ENCODE measurements around the gene CMTM5.

Gene CMTM5, protein sequence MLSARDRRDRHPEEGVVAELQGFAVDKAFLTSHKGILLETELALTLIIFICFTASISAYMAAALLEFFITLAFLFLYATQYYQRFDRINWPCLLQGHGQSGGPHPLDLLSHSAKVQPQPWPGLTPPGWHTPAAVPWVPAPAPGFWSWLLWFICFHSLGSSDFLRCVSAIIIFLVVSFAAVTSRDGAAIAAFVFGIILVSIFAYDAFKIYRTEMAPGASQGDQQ

DNA sequence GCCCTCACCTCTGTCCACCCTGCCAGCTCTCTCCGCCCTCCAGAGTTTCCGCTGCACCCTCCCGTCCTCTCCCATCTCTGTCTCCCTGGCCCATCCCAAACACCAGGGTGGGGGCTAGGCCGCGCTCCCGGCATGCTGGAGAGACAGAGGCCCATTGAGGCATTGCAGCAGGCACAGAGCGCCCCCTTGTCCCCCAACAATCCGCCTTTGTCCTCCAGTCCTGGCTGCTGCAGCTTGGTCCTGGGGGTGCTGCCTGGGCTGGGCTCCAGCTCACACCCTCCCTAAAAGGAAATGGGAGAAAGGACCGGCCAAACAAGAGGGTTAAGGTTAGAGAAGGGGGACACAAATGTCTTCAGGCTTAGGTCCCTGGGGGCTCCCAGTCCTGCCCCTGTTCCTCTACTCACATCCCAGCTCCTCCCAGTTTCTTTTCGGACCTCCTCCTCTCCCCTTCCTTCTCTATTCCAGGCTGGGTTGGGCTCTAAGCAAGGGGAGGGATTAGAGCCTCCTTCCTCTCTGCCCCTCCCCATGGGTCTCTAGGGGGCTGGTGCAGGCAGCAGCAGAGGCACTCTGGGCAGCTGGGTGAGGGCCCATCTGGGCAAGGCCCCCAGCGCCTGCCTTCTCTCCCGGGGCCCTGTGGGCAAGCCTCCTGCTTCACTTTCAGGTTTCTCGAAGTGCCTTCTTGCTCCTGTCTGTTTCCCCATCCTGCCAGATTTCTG, at the start of gene CMTM5:
CMTM5 (plus strand) TSS at position 565 of the 716 bp plus-strand sequence. CDS start 206 bp downstream, outside the sequence.
- no peak for DNase-seq (ENCODE audit: low read depth)

DNA sequence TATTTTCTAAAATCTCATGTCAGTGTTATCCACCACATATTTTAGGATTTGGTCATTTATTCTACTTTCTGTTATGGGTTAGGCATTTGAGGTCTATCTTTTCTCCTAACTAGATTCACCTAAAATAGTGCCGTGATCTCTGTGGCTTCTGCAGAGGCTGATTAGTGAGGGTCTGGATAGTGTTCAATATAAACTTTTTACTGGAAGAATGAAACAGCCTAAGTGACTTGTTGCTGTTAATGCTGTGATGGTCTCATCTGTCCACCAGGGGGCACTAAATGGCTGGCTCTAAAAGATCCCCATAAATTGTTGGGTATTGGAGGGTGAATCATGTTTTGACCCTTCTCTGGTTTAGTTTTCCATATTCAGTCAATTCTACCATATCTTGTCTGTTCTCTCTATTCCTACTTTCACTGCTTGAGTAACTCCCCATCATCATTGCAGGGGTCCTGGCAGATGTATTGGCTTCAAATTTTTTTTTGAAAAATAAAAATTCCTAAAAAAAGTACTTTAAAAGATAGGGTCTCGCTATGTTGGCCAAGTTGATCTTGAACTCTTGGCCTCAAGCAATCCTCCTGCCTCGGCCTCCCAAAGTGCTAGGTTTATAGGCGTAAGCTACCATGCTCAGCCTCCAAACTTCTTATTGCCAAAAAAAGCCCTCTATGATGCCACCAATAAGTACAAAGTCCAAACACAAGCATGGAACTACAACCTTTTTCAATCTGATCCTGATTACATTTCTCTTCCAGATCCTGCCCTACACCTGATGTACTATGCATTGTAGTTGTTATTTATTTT, 48.7 kb upstream of the CMTM5 start:
- DNase-seq (ENCODE audit: low read depth) = peak; percentile 71

GRCh38 chr14:23335623-23336022, 41.2 kb upstream of the CMTM5 start:
- no peak for DNase-seq (ENCODE audit: low read depth)

DNA sequence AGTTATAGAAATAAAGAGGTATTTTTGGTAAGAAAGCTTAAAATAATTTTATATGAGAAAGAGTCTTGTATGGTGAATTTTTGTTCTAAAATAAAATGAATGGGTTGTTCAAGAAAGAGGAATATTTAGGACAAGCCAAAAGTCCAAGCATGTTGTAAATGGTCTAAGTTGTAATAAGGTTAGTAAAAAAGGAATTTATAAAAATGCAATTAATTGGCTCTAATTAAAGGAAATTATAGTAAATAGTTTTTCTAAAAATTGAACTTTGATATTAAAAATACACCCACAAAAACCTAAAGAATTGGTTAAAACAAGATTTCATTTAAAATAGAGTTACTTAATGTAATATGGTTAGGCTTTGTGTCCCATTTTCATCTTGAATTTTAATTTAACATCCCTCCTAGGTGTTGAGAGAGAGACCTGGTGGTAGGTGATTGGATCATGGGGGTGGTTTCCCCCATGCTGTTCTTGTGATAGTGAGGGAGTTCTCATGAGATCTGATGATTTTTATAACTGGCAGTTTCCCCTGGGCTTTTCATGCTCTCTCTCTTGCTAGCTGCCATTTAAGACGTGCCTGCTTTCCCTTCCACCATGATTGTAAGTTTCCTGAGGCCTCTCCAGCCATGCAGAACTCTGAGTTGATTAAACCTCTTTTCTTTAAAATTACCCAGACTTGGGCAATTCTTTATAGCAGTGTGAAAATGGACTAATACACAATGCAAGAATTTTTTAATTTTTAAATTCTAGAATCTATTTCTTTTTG, 37.2 kb upstream of the CMTM5 start:
- DNase-seq (ENCODE audit: low read depth) = no peak

DNA sequence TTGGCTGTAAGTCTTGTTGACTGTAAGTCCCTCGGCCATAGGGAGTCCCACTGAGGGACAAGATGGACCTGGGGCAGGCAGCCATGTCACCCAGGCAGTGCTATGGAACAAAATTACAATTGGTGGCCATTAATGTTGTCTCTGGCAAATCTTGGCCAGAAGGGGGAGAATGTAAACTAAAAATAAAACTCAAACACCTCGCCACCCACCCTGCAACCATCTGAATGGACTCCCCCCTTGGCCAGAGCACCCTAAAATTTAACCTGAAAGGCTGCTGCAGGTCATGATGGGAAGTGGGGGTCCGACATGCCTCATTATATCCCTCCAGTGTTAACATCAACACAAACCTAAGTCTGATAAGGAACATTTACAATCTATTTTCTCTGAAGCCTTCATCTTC, 32.4 kb upstream of the CMTM5 start:
- DNase-seq (ENCODE audit: low read depth) = no peak

- no peak for DNase-seq (ENCODE audit: low read depth)
Observed at GRCh38 chr14:23345987-23346692, 30.7 kb upstream of the CMTM5 start.

DNA sequence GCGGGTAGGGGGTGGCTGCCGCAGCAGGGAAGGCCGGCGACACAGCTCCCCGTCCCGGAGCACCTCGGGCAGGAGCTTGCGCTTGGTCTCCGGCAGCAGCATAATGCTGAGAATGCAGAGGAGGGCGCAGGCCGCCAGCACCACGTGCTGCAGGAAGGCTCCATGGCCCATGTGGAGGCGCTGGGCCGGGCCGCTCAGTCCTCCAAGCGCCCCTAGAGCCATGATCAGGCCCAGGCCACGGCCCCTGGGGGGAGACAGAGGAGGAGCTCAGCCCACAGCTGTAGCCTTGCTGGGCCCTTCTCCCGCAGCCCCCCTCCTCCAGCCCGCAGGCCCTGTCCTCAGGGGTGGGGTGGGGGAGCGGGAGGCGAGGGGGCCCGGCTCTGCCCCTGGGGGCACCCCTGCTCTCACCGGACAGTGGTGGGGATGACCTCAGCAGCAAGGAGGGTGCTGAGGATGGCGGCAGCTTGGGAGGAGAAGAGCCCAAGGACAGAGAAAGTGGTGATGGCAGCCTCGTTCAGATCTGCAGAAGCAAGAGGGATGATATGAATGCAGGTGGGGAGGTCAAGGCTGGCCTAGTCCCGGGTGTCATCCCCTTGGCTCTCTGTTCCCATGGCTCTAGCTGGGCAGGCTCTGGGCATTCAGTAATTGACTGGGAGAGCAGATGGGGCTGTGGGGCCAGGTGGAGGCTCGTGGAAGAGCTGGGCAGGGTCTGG, 30.0 kb upstream of the CMTM5 start:
- DNase-seq (ENCODE audit: low read depth) = no peak

DNA sequence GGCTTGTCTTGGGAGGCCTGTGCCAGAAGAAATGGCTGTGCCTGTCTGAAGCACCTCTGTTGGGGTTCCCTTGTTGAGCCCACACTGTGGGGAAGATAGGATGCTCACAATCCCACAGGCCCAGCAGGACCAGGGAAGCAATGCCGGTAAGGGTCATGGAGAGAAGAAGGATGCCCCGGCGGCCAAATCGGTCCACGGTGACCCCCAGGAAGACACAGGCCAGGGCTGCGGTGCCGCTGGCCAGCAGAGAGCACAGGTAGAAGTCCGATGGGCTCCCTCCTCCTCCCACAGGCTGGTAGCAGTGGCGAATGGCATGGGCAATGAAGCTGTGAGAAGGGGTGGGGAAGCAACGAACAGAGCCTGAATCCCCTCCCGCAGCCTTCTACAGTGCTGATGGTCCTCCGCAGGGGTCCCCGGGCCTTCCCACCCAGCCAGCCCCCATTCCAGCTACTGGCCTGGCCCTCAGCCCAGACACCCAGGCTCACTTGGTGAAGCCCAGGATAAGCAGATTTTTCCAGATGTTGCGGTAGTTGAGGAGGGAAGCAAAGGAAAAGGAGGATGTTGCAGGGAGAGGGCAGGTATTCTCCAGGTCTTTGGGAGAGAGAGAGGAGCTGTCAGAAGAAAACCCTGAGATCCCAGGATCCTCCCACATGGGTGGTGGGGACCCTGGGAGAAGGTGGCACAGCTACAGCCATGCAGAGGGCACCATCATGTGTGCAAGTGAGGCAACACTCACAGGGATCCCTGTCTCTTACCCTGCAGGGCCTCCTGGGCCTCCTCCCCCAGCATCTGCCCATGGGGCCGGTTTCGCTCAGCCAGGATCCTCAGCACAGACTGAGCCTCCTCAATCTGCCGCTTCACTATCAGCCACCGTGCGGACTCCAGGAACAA, 29.2 kb upstream of the CMTM5 start:
- DNase-seq (ENCODE audit: low read depth) = no peak

GRCh38 chr14:23348297-23348655, 28.6 kb upstream of the CMTM5 start:
- no peak for DNase-seq (ENCODE audit: low read depth)

- no peak for DNase-seq (ENCODE audit: low read depth)
Observed at GRCh38 chr14:23349156-23349845, 27.5 kb upstream of the CMTM5 start.

DNA sequence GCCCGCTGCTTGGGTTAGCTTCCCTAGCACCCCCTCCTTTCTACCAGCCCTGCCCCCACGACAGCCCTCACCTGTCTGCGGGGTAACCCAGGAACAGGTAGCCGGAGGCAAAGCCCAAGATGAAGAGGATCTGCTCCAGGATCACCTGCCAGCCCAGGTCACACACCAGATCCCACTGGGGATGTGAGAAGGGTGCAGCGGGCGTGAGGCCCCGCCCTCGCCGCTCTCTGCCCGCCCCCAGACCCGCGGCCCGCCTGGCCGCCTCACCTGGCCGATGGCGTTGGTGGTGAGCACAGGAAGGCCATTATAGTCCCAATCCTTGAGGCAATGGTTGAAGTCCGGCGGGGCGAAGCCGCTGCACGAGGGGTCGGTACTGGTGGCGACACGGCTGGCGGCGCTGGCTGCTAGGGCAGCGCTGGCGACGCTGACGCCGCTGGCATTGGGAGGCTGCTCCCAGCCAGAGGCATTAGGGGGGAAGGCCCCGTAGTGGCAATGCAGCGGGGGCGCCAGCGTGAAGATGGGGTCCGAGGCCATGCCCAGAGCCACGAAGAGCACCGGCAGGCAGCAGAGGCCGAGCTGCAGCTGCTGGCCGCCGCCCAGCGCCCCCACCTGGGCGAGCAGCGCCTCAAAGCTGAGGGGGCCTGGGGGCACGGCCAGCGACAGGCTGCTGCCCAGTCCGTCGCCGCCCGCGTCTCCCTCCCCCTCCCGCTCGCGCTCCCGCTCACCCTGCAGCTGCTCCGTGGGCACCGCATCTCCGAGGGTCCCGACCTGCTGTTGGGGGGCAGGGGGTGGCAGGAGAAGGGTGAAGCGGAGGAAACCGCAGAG, 25.0 kb upstream of the CMTM5 start:
- no peak for DNase-seq (ENCODE audit: low read depth)

GRCh38 chr14:23352506-23353432, 24.1 kb upstream of the CMTM5 start, which contains the start of gene SLC22A17:
Gene SLC22A17, minus strand, starts transcription at chr14:23352887.
- DNase-seq (ENCODE audit: low read depth) = peak; percentile 56

- no peak for DNase-seq (ENCODE audit: low read depth)
Observed at GRCh38 chr14:23353433-23353780, 23.4 kb upstream of the CMTM5 start.

- DNase-seq (ENCODE audit: low read depth) = no peak
Observed at GRCh38 chr14:23354990-23355389, 21.9 kb upstream of the CMTM5 start.

DNA sequence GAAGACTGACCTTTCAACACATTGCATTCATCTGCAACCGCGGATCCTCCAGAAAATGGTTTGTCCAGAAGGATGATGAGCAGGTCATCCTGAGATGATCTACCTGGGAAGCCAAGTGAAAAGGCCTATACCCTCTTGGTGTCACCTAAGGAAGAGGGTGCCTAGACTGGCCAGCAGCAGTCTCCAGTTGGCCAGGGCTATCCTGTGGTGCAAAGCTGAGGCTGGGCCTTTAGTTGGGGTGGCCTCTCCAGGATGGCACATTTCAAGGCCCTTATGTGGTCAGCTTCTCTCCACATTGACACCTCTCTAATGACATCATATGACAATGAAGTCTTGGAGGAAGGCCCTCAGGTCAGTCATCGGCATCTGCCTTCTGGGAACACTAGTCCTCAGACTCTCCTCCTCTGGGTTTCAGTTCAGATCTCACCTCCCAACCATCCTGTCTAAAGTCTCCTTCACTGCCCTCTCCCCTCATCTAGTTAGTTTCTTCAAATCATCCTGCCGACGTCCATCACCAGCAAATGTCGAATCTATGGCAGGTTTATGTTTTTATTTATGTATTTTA, 20.9 kb upstream of the CMTM5 start:
- DNase-seq (ENCODE audit: low read depth) = no peak

DNA sequence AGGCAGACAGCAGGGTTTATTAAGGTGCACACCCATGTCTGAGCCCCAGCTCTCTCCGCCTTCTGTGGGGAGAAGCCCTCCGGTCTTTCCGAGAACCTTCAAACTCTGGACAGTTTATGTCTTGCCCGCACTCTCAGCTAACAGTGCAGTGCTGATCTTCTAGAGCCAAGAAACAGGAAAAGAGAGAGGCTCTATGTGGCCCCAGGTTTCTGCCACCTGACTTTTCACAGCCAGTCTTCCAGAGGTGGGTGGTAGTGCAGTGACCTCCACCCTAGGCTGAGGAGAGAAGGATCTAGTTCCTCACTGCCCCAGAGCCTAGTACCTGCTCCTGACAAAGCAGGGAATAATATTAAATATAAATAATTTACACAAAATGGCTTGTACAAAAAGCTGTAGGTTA, 20.2 kb upstream of the CMTM5 start:
- DNase-seq (ENCODE audit: low read depth) = no peak

DNA sequence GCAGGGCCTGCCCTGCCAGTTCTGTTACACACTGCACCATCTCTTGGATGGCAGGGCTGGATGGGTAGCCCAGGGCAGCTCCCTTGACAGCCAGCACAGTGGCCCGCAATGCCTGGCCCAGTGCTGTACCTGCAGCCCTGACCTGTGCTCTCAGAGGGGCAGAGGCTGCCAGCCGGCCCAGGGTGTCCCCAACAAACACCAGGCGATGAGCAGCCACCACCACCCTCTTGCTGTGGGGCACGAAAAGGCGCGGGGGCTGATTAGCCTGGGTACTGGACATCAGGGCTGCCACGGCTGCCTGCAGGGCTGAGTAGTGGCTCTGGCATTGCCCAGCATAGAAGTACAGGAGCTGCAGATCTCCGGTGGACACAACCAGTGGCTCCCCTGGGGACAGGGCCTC, 19.6 kb upstream of the CMTM5 start:
- DNase-seq (ENCODE audit: low read depth) = no peak
